ENCODE measurements around the gene ZSWIM2.

GRCh38 chr2:186822323-186822722, 26.6 kb downstream of the ZSWIM2 start:
- TF ChIP-seq EP300 (IDR thresholded peaks at IDR 0.05; ENCODE audit: borderline replicate concordance in 1 of 2, low read depth in 1 of 2, low read length in 1 of 2) (peak in 1 of 2 experiments; percentile 67; a peak in 1 of 4 replicates), RAD21 (IDR thresholded peaks at IDR 0.05; ENCODE audit: low read length) (no peak), NRF1 (IDR thresholded peaks at IDR 0.05; ENCODE audit: low read depth, low read length) (no peak), POLR2AphosphoS5 (IDR thresholded peaks at IDR 0.05; ENCODE audit: low read depth, low read length) (no peak), USF2 (IDR thresholded peaks at IDR 0.05; ENCODE audit: borderline replicate concordance, low read depth, low read length) (no peak), EZH2phosphoT487 (IDR thresholded peaks at IDR 0.05; ENCODE audit: borderline replicate concordance, low read depth) (no peak), SIN3A (IDR thresholded peaks at IDR 0.05; ENCODE audit: borderline replicate concordance, low read depth, low read length) (no peak), TAF1 (IDR thresholded peaks at IDR 0.05; ENCODE audit: borderline replicate concordance, low read depth, low read length) (no peak), TEAD4 (IDR thresholded peaks at IDR 0.05; ENCODE audit: borderline replicate concordance, insufficient read depth) (no peak), CTCF (IDR thresholded peaks at IDR 0.05) (no peak), MAX (IDR thresholded peaks at IDR 0.05; ENCODE audit: low read depth) (no peak), JUND (IDR thresholded peaks at IDR 0.05) (no peak)

Measured in SK-N-SH (cell line).